Uterus (tissue), 4 donors: Measurements from ENCODE around the gene TWSG1. TPM values are rescaled to one million over a fixed set of nuclear protein-coding genes. Genes with fewer than 3 reads are reported as not detected.

Experiments used
- DNase-seq, 2 donors: peaks; one replicate each; pipeline ENCODE4 v3.0.0-alpha.2; 2019 to 2020
- H3K27ac ChIP-seq, 2 donors: fragments of 200-600 bp; sonication (generic); 1 replicate in 1 of 2; 2 replicates in 1 of 2; pipeline ENCODE4 v1.5.1; 2016 to 2018
- H3K27me3 ChIP-seq, 2 donors: fragments of 200-600 bp; sonication (generic); one replicate each; pipeline ENCODE4 v1.5.1; 2018 to 2019; ENCODE audit warnings: control low read depth in 1 of 2
- H3K36me3 ChIP-seq, 2 donors: fragments of 200-600 bp; sonication (generic); one replicate each; pipeline ENCODE4 v1.5.1; 2019; ENCODE audit warnings: control low read depth in 1 of 2
- H3K4me1 ChIP-seq, 2 donors: fragments of 200-600 bp; sonication (generic); one replicate each; pipeline ENCODE4 v1.5.1; 2018 to 2019; ENCODE audit warnings: control low read depth in 1 of 2
- H3K4me3 ChIP-seq, 2 donors: fragments of 200-600 bp; sonication (generic); 1 replicate in 1 of 2; 2 replicates in 1 of 2; pipeline ENCODE4 v1.5.1; 2018 to 2019; ENCODE audit warnings: mild to moderate bottlenecking in 1 of 2
- H3K9me3 ChIP-seq, 2 donors: fragments of 200-600 bp; sonication (generic); one replicate each; pipeline ENCODE4 v1.5.1; 2019; ENCODE audit warnings: control low read depth in 1 of 2
- POLR2A ChIP-seq, 2 donors: fragments of 450-650 bp; IDR thresholded peaks; one replicate each; pipeline ENCODE4 v1.6.1; 2016; ENCODE audit warnings: antibody characterized with exemption in 2 of 2, mild to moderate bottlenecking in 1 of 2, moderate library complexity in 1 of 2
- intact Hi-C: fragments of 100-400 bp; cut with DNase I; formaldehyde crosslinking; loops from one replicate; pipeline ENCODE4 v1.15.1; 2023; ENCODE audit warnings: low total_unique reads
- total RNA-seq, 4 donors: library from RNA; depleted of rRNA in 3 of 4; stranded (reverse); fragments of >200 nt in 3 of 4; gene quantifications; one replicate each; pipeline versions ENCODE4 v1.1.0 to v1.2.4, GENCODE V29; 2014 to 2023
- TF ChIP-seq, protein P1 (sequence below), 4 experiments: fragments of 200-600 bp in 2 of 4; fragments of 450-650 bp in 2 of 4; sonication (generic) in 2 of 4; IDR thresholded peaks; one replicate each; pipeline ENCODE4 v1.5.1; 2016 to 2019; ENCODE audit warnings: antibody characterized with exemption in 4 of 4, mild to moderate bottlenecking in 2 of 4, moderate library complexity in 1 of 4
- donor health status: DM: yes; HTN: yes; CAD: no.

The TWSG1 gene
- total RNA-seq, 4 donors from 2014 or later = 47.6 to 198 (median 61.0) TPM

DNA sequence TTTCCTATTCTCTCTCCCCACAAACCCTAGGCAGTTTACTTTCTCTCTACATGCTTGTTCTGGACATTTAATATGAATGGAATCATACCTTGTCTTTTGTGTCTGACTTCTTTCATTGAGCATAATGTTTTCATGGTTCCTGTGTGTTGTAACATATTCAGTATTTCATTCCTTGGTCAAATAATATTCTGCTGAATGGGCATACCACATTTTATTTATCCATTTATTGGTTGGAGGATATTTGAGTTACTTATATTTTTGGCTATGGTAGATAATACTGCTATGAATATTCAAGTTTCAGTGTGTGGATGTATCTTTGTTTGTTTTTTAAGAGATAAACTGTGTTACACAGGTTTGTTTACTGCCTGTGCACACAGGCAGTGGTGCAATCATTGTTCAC, 9.0 kb downstream of the TWSG1 start:
- Histone ChIP-seq H3K4me1 (no peaks in the 10 kb centered on the region), H3K9me3 (no peaks in the 10 kb centered on the region), H3K27me3 (no peaks in the 10 kb centered on the region), H3K4me3 (no peak overlapping the region), H3K27ac (no peak overlapping the region), H3K36me3 (no peaks in the 10 kb centered on the region)
- no peak for DNase-seq
- intact Hi-C loops = no loop called here
- TF ChIP-seq, protein P1, sequence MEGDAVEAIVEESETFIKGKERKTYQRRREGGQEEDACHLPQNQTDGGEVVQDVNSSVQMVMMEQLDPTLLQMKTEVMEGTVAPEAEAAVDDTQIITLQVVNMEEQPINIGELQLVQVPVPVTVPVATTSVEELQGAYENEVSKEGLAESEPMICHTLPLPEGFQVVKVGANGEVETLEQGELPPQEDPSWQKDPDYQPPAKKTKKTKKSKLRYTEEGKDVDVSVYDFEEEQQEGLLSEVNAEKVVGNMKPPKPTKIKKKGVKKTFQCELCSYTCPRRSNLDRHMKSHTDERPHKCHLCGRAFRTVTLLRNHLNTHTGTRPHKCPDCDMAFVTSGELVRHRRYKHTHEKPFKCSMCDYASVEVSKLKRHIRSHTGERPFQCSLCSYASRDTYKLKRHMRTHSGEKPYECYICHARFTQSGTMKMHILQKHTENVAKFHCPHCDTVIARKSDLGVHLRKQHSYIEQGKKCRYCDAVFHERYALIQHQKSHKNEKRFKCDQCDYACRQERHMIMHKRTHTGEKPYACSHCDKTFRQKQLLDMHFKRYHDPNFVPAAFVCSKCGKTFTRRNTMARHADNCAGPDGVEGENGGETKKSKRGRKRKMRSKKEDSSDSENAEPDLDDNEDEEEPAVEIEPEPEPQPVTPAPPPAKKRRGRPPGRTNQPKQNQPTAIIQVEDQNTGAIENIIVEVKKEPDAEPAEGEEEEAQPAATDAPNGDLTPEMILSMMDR (IDR thresholded peaks at IDR 0.05) = no peak
- TF ChIP-seq POLR2A (IDR thresholded peaks at IDR 0.05) = no peak

DNA sequence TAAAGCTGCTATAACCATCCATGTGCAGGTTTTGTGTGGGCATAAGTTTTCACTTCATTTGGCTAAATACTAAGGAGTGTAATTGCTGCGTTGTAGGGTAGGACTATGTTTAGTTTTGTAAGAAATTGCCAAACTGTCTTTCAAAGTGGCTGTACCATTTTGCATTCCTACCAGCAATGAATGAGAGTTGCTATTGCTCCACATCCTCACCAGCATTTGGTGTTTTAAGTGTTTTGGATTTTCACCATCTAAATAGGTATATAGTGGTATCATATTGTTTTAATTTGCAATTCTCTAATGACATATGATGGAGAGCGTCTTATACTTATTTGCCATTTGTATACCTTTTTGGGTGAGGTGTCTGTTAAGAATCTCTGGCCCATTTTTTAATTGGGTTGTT, 12.2 kb downstream of the TWSG1 start:
- Histone ChIP-seq H3K9me3 (no peaks in the 10 kb centered on the region), H3K27ac (no peak overlapping the region), H3K4me1 (no peaks in the 10 kb centered on the region), H3K4me3 (no peak overlapping the region), H3K27me3 (no peaks in the 10 kb centered on the region), H3K36me3 (no peaks in the 10 kb centered on the region)
- TF ChIP-seq POLR2A (IDR thresholded peaks at IDR 0.05) = no peak
- TF ChIP-seq, protein P1 (IDR thresholded peaks at IDR 0.05) = no peak
- DNase-seq = no peak
- intact Hi-C loops = no loop called here

DNA sequence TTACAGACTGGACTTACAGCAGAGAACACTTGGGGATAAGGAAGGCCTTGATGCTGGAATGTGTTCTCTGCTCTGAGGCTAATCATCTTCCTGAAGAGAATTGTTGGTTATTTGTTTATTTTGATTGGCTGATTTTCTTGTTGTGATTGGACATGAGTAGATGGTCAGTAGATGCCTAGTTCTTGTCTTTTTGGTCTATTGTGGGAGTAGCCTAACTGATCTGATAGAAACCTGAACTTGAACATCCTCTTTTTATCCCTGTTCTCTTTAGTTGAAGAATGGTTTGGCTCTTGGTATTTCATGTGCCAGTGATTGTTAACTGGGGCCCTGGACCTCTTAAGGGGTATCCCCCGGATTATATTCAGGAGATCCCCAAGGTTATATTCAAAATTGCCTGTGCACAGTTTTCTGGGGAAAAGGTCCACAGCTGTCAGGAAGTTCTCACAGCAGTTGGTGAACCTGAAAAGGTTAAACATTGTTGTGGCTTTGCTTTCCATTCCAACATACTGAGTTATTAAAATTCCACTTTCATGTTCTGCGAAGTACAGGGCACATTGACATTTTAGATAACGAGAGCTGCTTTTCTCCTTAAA, 13.6 kb downstream of the TWSG1 start:
- no peak for DNase-seq
- intact Hi-C loops = no loop called here
- H3K36me3 ChIP-seq = no peaks in the 10 kb centered on the region
- H3K4me3 ChIP-seq = no peak overlapping the region
- H3K9me3 ChIP-seq = no peaks in the 10 kb centered on the region
- H3K27me3 ChIP-seq = no peaks in the 10 kb centered on the region
- H3K4me1 ChIP-seq = no peaks in the 10 kb centered on the region
- peak overlapping the region in 1 of 2 donors; percentile 54 for H3K27ac ChIP-seq
- no peak for TF ChIP-seq POLR2A (IDR thresholded peaks at IDR 0.05)
- TF ChIP-seq, protein P1 (IDR thresholded peaks at IDR 0.05) = no peak

DNA sequence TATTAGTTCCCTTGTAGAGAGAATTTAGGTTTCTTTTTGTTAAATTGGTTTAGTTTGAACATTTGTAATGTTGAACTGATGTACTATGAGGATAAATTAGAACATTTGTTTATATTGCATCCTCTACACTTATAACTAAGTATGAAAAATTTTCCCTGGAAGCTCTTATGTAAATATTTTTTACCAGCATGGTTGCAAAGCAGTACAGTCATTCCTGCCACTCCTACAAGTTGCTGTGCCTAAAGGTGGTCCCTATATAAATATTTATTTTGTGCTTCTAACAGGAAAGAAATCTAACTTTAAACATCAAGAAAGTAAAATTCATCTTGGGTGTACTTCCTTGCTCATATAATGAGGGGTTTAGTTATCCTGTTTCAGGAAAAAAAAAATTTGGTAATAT, 14.2 kb downstream of the TWSG1 start:
- H3K27me3 ChIP-seq = no peaks in the 10 kb centered on the region
- H3K36me3 ChIP-seq = no peaks in the 10 kb centered on the region
- H3K4me1 ChIP-seq = no peaks in the 10 kb centered on the region
- intact Hi-C loops = no loop called here
- no peak for DNase-seq
- H3K4me3 ChIP-seq = no peak overlapping the region
- no peak for TF ChIP-seq POLR2A (IDR thresholded peaks at IDR 0.05)
- TF ChIP-seq, protein P1 (IDR thresholded peaks at IDR 0.05) = no peak
- no peaks in the 10 kb centered on the region for H3K9me3 ChIP-seq
- peak overlapping the region in 1 of 2 donors; percentile 54 for H3K27ac ChIP-seq

DNA sequence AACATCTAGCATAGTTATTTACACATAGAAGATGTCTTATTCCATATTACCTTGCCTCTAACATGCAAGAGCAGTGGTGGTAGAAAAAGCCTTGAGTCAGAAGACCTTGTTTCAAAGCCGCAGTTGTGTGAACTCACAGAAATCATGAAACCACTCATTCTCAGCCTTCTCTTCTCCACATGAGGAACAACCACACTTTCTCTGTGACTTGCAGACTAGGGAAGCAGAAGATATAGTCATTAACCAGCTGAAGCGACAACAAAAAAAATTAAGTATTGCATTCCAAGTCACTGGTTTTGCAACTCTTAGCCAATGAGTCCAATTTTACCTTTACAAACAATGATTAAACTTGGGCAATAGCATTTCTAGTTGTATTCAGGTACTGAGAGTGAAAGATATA, 19.0 kb downstream of the TWSG1 start:
- H3K9me3 ChIP-seq = no peaks in the 10 kb centered on the region
- peak overlapping the region in 1 of 2 donors; percentile 67 for H3K27ac ChIP-seq
- H3K36me3 ChIP-seq = no peaks in the 10 kb centered on the region
- H3K4me1 ChIP-seq = no peaks in the 10 kb centered on the region
- H3K4me3 ChIP-seq = no peak overlapping the region
- H3K27me3 ChIP-seq = no peaks in the 10 kb centered on the region
- intact Hi-C loops = no loop called here
- no peak for DNase-seq
- TF ChIP-seq POLR2A (IDR thresholded peaks at IDR 0.05) = no peak
- TF ChIP-seq, protein P1 (IDR thresholded peaks at IDR 0.05) = no peak
